ENCODE data around the gene RNLS. TPM values are rescaled to one million over a fixed set of nuclear protein-coding genes. Genes with fewer than 3 reads are reported as not detected.
"Not testable (repeated sequence)": the region's sequence is repeated elsewhere in the genome, so short reads cannot be mapped to it uniquely, and the experiment has no call there.

The RNLS gene
- total RNA-seq, 3 donors from 2014 or later: 9.8 to 12.1 (median 11.8) TPM

- Histone ChIP-seq H3K4me3 (no peak overlapping the region), H3K4me1 (ENCODE audit: low read depth) (no peaks in the 10 kb centered on the region), H3K9me3 (no peaks in the 10 kb centered on the region), H3K36me3 (ENCODE audit: low read depth) (no peaks in the 10 kb centered on the region)
- no peak for ATAC-seq
- TF ChIP-seq CTCF (IDR thresholded peaks at IDR 0.05): no peak
- no peak for DNase-seq
- intact Hi-C loops (cut with DNase I, micrococcal nuclease): no loop called here
Observed at GRCh38 chr10:88489107-88489506, 94.0 kb downstream of the RNLS start.

GRCh38 chr10:88486816-88487215 lies 96.3 kb downstream of the RNLS start:
- intact Hi-C loops (cut with DNase I, micrococcal nuclease); H3K4me1 ChIP-seq (ENCODE audit: low read depth); DNase-seq; H3K9me3 ChIP-seq; H3K36me3 ChIP-seq (ENCODE audit: low read depth); H3K4me3 ChIP-seq; ATAC-seq: not testable (repeated sequence)

- no peak overlapping the region for H3K4me3 ChIP-seq
- no peak for ATAC-seq
- TF ChIP-seq CTCF (IDR thresholded peaks at IDR 0.05): no peak
- intact Hi-C loops (cut with DNase I, micrococcal nuclease): no loop called here
- no peaks in the 10 kb centered on the region for H3K4me1 ChIP-seq (ENCODE audit: low read depth)
- DNase-seq: no peak
- no peaks in the 10 kb centered on the region for H3K9me3 ChIP-seq
- no peaks in the 10 kb centered on the region for H3K36me3 ChIP-seq (ENCODE audit: low read depth)
Observed at GRCh38 chr10:88482220-88482619, 100.9 kb downstream of the RNLS start.

GRCh38 chr10:88478256-88478655 lies 104.9 kb downstream of the RNLS start:
- TF ChIP-seq CTCF (IDR thresholded peaks at IDR 0.05): no peak
- Histone ChIP-seq H3K4me1 (ENCODE audit: low read depth) (peaks cover 4% of the 10 kb centered on the region), H3K4me3 (no peak overlapping the region), H3K36me3 (ENCODE audit: low read depth) (no peaks in the 10 kb centered on the region), H3K9me3 (no peaks in the 10 kb centered on the region)
- no peak for DNase-seq
- intact Hi-C loops (cut with DNase I, micrococcal nuclease): no loop called here
- ATAC-seq: no peak

- ATAC-seq (no peak), DNase-seq (no peak)
- no peak for TF ChIP-seq CTCF (IDR thresholded peaks at IDR 0.05)
- no peaks in the 10 kb centered on the region for H3K36me3 ChIP-seq (ENCODE audit: low read depth)
- no peaks in the 10 kb centered on the region for H3K9me3 ChIP-seq
- no peak overlapping the region for H3K4me3 ChIP-seq
- intact Hi-C loops (cut with DNase I, micrococcal nuclease): no loop called here
- peaks cover 4% of the 10 kb centered on the region for H3K4me1 ChIP-seq (ENCODE audit: low read depth)
Observed at GRCh38 chr10:88477343-88478085, 105.6 kb downstream of the RNLS start.

- TF ChIP-seq CTCF (IDR thresholded peaks at IDR 0.05): no peak
- DNase-seq: no peak
- ATAC-seq: no peak
Observed at GRCh38 chr10:88474884-88475844, 108.0 kb downstream of the RNLS start.

More at GRCh38 chr10:88474884-88475844, 108.0 kb downstream of the RNLS start:
- Histone ChIP-seq H3K9me3 (no peaks in the 10 kb centered on the region), H3K4me1 (ENCODE audit: low read depth) (peaks cover 4% of the 10 kb centered on the region), H3K4me3 (no peak overlapping the region), H3K36me3 (ENCODE audit: low read depth) (no peaks in the 10 kb centered on the region)
- intact Hi-C loops (cut with DNase I, micrococcal nuclease): no loop called here

All from mucosa of descending colon (tissue), 3 donors.